Urinary bladder (tissue), 4 donors: ENCODE measurements around the gene PEX14. TPM values are rescaled to one million over a fixed set of nuclear protein-coding genes. Genes with fewer than 3 reads are reported as not detected.

Experiments used
- DNase-seq: peaks from one replicate; pipeline ENCODE4 v3.0.0-alpha.2; 2015; ENCODE audit errors: extremely low spot score
- H3K27ac ChIP-seq: one replicate; pipeline ENCODE4 v1.5.1; 2013; ENCODE audit warnings: low read depth, mild to moderate bottlenecking, moderate library complexity
- H3K36me3 ChIP-seq: one replicate; pipeline ENCODE4 v1.6.1; 2013; ENCODE audit warnings: mild to moderate bottlenecking, moderate library complexity; ENCODE audit not compliant: insufficient read depth
- H3K4me1 ChIP-seq: one replicate; pipeline ENCODE4 v1.6.1; 2013; ENCODE audit warnings: mild to moderate bottlenecking, moderate library complexity; ENCODE audit not compliant: insufficient read depth
- H3K4me3 ChIP-seq: one replicate; pipeline ENCODE4 v1.5.1; 2013; ENCODE audit warnings: low read depth, low read length
- WGBS: extraction: QIAGEN DNeasy Blood & Tissue Kit; methylation state at CpG from one replicate; pipeline ENCODE4 v1.1.7; 2013; 5-methylcytosine and 5-hydroxymethylcytosine counted together
- polyA plus RNA-seq: library from polyadenylated mRNA; stranded (reverse); fragments of 200-250 nt; gene quantifications from one replicate; pipeline ENCODE4 v1.2.3, GENCODE V29; 2013
- total RNA-seq: library from RNA; depleted of rRNA; stranded (reverse); fragments of >200 nt; gene quantifications from one replicate; pipeline ENCODE4 v1.2.3, GENCODE V29; 2014
- donor health status: healthy with polysubstance abuse.
- donor health status: healthy.

PEX14 gene
- total and polyA plus RNA-seq, 2 donors: 10.9 to 76.1 TPM

DNA sequence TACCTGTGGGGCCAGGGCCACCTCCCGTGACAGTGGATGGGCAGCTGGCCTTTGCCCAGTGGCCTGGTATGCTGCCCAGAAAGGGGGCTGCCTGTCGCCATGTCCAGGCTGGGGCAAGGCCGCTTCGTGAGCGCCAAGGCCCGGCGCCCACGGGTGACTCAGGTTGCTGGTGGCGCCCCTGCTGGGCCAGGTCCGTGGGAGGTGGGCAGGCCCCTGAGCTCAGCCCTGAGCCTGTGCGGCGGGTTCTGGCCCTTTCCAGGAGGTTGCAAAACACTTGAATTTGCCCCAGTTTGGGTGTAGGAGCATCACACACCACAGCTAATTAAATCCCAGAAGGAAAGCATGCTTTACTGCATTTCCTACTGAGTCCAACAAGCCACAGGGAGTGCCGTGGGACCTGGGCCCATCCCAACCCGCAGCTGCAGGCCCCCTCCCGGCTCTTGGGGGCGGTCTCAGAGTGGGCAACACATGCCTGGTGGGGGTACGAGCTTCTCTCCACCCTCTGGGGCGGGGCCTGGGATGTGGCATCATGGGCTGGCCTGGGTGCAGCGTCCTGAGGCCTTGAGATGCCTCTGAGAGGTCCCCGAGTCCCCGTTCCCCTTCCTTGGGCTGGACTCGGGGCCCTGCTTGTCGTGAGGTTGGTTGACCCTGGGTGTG is 159.8 kb downstream of the PEX14 start:
- Histone ChIP-seq H3K4me3 (no peak overlapping the region), H3K27ac (peak overlapping the region; percentile 87), H3K4me1 (no peaks in the 10 kb centered on the region), H3K36me3 (no peaks in the 10 kb centered on the region)
- DNase-seq: no peak
- WGBS: 58% methylated on average over 23 of the region's 23 CpGs

DNA sequence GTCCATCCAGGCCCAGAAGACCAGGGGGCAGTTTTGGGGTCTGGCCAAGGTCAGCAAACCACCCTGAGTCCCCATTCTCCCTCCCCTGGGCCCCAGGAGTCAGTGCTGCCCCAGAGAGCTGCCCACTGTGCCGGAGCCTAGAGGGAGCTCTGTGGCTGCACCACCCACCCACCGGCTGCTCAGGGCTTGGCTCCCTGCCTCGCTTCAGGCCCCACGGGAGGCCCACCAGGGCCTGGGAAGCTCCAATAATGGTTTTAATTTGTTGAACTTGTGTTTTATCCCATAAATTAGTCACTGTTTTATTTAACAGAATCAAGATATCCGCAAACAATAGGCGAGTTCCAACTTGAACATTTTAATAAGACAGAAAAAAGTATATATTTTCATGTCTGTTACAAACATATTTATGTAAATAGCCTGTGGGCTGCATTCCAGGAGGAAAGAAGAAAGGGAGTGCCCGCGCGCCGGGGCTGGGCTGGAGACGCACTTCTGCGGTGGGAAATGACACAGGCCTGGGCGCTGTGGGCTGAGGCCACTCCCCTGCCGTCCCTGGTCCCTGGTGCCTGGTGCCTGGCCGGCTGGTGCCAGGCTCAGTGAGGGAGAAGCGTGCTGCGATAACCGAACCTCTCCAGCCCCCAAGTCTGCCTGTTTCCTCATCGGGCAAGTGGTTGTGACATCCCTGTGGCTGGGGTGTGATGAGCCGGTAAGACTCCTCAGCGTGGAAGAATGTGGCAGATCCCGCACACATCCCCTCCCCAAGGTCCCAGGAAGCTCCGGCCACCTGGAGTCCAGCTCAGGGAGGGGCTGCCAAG is 160.5 kb downstream of the PEX14 start:
- H3K36me3 ChIP-seq: no peaks in the 10 kb centered on the region
- DNase-seq: peak; percentile 53
- H3K4me1 ChIP-seq: no peaks in the 10 kb centered on the region
- WGBS: 26% methylated on average over 23 of the region's 23 CpGs
- H3K4me3 ChIP-seq: no peak overlapping the region
- peak overlapping the region; percentile 87 for H3K27ac ChIP-seq

DNA sequence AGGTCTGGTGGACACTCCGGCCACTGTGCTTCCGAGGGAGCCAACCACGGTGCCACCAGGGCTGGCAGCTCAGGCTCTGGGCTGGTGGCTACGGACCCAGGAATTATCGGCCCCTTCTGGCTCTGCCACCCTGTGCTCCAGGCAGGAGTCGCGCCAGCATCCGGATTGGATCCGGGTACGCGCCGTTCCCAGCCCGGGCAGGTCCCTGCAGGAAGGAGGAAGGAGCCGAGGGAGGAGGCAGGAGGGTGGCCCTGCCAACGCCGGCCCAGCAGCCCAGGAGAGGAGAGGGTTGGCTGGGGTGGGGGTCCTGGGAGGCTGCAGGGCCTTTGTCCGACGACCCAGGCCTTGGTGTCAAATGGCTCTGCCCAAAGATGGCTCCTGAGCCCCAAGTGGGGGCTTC is 161.2 kb downstream of the PEX14 start:
- Histone ChIP-seq H3K27ac (peak overlapping the region; percentile 69), H3K4me3 (no peak overlapping the region), H3K36me3 (no peaks in the 10 kb centered on the region), H3K4me1 (no peaks in the 10 kb centered on the region)
- WGBS: 75% methylated on average over 18 of the region's 18 CpGs
- no peak for DNase-seq

DNA sequence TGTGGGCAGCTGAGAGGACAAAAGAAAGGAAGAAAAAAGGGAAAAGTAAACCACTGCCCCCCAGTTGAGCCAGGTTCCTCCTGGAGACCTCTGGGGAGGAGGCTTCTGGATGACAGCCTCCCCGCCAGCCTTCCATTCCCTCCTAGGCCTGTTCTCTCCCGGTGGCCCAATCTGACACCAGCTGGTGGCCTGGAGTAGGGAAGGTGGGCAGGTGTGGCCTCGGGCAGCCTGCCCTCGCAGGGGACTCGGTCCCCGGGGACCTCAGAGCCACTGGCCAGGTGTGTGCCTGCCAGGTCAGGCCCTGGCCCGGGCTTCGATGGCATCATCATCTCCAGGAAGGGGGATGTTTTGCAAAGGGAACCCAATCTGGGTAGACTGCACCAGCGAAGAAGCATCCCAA is 162.7 kb downstream of the PEX14 start:
- H3K4me3 ChIP-seq: no peak overlapping the region
- H3K4me1 ChIP-seq: no peaks in the 10 kb centered on the region
- no peak for DNase-seq
- no peak overlapping the region for H3K27ac ChIP-seq
- 71% methylated on average over 9 of the region's 9 CpGs for WGBS
- H3K36me3 ChIP-seq: no peaks in the 10 kb centered on the region

DNA sequence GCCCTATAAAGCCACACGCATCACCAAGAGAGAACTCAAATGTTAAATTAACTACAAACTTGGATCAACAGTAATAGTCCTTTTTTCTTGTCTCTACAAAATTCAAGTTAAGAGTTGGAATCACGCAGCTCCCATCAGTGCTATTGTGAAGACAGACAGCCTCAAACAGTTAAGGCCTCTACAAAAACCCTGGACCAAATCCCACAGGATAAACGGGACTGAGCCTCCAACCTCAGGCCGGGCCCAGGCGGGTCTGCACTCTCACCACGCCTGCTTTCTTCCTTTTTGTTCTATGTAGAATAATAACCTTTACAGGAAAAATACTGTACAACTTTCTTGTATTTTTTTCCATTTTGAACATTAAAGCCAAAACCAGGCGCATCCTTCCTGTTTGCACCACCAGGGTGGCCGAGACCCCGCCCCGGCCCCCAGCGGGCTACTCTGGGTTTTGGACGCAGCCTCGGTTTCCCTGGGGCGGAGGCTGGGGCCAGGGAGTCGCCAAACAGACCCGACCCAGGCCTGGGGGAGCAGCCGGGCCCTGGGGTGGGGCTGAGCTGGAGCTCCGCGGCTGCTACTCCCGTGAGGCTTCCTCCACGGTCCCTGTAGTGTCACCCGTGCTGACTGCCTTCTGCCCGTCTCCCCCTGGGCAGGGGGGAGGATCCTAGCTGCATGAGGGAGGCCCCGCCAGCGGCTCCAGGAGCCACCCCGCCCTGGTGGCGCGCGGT is 163.2 kb downstream of the PEX14 start:
- peak overlapping the region; percentile 32 for H3K4me3 ChIP-seq
- DNase-seq: no peak
- H3K27ac ChIP-seq: peak overlapping the region; percentile 51
- 25% methylated on average over 29 of the region's 29 CpGs for WGBS
- H3K4me1 ChIP-seq: no peaks in the 10 kb centered on the region
- H3K36me3 ChIP-seq: no peaks in the 10 kb centered on the region

DNA sequence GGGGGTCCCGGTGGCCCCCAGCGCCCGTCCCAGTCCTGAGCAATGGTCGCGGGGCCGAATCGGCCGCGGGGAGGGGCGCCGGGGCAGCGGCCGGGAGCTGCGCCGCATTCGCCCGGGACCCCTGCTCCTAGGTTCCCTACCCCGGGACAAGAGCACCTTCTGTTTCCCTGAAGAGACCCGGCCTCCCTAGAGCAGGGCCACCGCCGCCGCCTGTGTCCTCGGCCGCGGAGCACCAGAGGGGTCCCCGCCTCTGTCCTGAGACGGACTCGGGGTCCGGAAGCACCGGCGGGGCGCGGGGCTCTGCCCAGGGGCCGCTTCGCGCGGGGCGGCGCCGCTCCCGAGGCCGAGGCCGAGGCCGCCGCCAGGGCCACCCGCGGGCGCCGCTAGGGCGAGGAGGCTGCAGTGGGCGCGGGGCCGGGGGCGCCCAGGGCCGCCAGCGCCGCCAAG is 163.8 kb downstream of the PEX14 start:
- Histone ChIP-seq H3K36me3 (no peaks in the 10 kb centered on the region), H3K27ac (peak overlapping the region; percentile 51), H3K4me1 (no peaks in the 10 kb centered on the region), H3K4me3 (peak overlapping the region; percentile 32)
- no peak for DNase-seq
- 29% methylated on average over 57 of the region's 57 CpGs for WGBS

DNA sequence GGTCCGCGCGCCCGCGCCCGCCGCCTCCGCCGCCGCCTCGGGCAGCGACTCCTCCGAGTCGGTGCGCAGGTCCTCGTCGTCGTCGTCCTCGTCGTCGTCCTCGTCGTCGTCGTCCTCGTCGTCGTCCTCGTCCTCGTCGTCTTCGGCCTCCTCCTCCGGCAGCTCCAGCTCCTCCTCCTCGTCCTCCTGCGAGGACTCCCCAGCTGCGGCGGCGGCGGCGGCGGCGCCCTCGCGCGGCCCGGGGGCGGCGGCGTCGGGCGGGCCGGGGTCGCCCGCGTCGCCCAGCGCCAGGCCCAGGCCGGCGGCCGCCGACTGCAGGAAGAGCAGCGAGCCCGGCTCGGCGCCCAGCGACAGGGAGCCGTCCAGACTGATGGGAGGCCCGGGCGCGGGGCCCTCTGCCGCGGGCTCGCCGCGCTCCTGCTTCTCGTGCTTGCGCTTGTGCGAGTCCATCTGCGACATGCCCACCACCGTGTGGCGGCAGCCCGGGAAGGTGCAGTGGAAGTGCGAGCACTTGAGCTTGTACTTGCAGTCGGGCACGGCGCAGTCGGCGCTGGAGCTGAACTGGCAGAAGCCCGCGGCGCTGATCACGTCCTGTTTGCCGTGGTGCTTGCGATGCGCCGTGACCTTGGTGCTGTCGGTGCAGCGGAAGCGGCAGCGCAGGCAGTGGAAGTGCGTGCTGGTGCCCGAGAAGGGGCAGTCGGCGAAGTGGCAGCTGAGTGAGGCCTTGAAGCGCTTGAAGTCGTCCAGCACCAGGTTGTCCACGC is 164.4 kb downstream of the PEX14 start:
- WGBS: 44% methylated on average over 108 of the region's 108 CpGs
- Histone ChIP-seq H3K4me3 (peak overlapping the region; percentile 32), H3K4me1 (no peaks in the 10 kb centered on the region), H3K27ac (no peak overlapping the region), H3K36me3 (no peaks in the 10 kb centered on the region)
- DNase-seq: no peak

DNA sequence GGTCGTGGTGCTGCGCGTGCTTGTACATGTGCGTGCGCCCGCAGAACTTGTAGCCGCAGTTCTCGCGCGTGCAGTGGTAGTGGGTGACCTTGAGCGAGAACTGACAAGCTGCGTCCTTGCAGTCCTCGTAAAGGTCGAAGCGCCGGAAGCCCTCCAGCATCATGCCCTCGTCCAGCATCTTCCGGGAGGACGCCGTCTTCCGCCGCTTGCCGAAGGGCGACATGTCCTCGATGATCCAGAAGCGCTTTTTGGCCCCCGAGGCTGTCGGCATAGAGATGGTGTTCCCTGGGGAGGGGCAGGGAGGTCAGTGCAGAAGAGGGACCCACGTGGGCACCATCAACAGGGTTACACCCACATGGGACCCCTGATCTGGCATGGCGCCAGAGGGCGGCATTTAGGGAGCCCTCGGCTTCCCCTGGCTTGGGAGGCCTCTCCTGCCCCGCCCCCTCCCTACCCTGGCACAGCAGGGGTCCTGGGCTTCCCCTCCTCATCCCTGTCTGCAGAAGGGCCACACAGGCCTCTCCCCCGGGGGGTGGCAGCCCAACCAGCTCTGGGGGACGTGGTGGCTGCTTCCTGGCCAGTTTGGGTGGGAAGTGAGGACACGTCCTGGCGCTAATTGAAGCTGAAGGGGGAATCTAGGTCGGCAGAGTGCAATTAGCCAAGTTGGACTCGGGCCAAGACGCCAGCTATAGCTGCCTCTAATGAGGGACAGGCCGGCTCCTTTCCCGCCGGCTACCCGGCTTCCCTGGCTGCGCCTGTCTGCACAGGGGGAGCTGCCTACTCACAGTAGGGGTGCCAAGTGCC is 165.2 kb downstream of the PEX14 start:
- Histone ChIP-seq H3K27ac (no peak overlapping the region), H3K36me3 (no peaks in the 10 kb centered on the region), H3K4me3 (no peak overlapping the region), H3K4me1 (no peaks in the 10 kb centered on the region)
- 80% methylated on average over 45 of the region's 45 CpGs for WGBS
- DNase-seq: no peak

DNA sequence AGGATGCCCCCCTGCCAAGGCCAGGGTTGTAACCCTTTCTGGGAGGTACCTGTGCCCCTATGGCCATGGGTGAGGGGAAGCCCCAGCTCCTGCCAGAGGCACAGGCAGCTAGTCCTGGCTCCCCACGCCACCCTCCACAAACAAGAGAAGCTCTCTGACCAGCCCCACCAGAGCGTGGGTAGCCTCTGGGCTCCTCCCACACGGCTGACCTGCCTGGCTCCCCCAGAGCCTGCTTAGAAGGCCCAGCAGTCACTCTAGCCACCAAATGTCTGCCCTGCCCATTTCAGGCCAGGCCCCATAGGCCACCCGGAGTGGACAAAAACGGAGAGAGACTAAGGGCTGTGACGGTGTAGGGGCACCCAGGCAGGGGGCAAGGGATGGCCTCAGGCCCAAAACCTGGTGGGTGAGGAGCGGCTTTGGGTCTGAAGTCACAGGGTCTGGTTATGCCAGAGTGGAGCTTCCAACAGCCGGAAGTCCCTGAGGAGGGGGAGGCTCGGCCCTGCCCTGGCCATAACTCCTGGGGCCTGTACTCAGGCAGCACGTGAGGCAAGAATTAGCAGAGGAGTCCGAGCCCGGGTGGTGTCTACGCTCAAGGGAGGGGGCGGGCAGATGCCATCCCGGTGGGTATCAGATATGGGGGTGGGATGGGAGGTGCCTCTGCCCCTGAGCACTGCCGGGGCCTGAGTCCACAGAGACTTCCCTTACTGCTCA is 166.2 kb downstream of the PEX14 start:
- H3K27ac ChIP-seq: no peak overlapping the region
- no peak for DNase-seq
- no peaks in the 10 kb centered on the region for H3K4me1 ChIP-seq
- H3K36me3 ChIP-seq: no peaks in the 10 kb centered on the region
- 70% methylated on average over 16 of the region's 16 CpGs for whole genome bisulfite sequencing
- H3K4me3 ChIP-seq: no peak overlapping the region

DNA sequence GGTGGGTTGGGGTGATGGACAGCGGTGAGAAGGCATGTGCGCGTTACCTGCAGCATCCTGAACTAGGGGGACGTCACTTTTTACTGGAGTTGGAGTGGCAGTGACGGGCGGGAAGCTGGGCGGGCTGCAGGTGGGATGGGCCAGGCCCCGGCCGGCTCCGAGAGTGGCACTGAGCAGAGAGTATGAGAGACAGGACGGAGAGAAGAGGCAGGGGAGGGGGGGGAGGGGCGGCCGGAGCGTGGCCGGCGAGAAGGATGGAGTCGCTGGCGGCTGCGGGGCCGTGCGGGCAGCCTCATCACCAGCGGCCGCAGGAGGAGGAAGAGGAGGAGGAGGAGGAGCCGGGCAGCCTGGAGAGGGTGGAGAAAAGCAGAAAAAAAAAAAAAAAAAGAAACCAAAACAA is 167.2 kb downstream of the PEX14 start:
- 79% methylated on average over 24 of the region's 24 CpGs for WGBS
- no peak overlapping the region for H3K27ac ChIP-seq
- no peaks in the 10 kb centered on the region for H3K4me1 ChIP-seq
- DNase-seq: no peak
- no peaks in the 10 kb centered on the region for H3K36me3 ChIP-seq
- H3K4me3 ChIP-seq: no peak overlapping the region

DNA sequence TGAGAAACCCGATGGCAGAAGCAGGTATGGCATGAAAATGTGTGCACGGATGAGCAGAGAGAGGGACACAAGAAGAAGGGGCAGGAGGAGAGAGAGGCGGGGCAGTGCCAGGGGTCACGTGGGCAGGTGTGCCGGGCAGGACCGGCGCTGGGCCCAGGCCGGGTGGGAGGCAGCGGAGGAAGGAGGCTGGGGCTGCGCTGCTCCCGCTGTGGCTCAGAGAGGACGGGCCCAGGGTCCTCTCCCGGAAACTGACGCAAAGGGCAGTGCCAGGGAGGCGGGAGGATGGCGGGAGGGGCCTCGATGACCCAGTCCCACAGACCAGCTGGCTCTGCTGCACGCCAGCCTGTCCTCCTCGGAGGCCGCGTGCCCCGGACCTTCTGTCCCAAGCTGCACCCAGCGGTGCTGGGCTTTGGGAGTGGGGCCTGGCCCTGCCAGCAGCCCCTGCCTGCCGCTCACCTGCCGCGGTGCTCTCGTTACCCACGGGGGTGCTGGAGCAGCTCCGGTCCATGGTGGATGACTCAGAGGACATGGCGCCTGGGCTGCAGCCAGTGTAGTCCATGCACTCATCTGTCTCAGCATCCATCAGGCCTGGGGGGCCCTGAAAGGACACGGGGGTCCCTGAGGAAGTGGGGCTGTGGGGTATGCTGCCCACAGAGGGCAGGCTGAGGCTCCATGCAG is 167.8 kb downstream of the PEX14 start:
- no peak for DNase-seq
- no peak overlapping the region for H3K27ac ChIP-seq
- H3K36me3 ChIP-seq: no peaks in the 10 kb centered on the region
- no peak overlapping the region for H3K4me3 ChIP-seq
- WGBS: 88% methylated on average over 31 of the region's 31 CpGs
- no peaks in the 10 kb centered on the region for H3K4me1 ChIP-seq
